Esophagus squamous epithelium (tissue), 4 donors: ENCODE data around the gene SOX6.

ENCODE experiments used
- POLR2A ChIP-seq, 4 donors: fragments of 450-650 bp; IDR thresholded peaks; one replicate each; pipeline ENCODE4 v1.6.1; 2017; ENCODE audit warnings: antibody characterized with exemption in 4 of 4, mild to moderate bottlenecking in 4 of 4, moderate library complexity in 3 of 4
- TF ChIP-seq, protein P1 (sequence below), 6 experiments: fragments of 450-650 bp in 4 of 6; fragments of 200-600 bp in 2 of 6; sonication (generic) in 2 of 6; IDR thresholded peaks; one replicate each; pipeline ENCODE4 v1.5.1; 2016 to 2019; ENCODE audit warnings: antibody characterized with exemption in 6 of 6, mild to moderate bottlenecking in 4 of 6, moderate library complexity in 4 of 6

GRCh38 chr11:15991215-15991614, 365.1 kb downstream of the SOX6 start:
- TF ChIP-seq, protein P1, sequence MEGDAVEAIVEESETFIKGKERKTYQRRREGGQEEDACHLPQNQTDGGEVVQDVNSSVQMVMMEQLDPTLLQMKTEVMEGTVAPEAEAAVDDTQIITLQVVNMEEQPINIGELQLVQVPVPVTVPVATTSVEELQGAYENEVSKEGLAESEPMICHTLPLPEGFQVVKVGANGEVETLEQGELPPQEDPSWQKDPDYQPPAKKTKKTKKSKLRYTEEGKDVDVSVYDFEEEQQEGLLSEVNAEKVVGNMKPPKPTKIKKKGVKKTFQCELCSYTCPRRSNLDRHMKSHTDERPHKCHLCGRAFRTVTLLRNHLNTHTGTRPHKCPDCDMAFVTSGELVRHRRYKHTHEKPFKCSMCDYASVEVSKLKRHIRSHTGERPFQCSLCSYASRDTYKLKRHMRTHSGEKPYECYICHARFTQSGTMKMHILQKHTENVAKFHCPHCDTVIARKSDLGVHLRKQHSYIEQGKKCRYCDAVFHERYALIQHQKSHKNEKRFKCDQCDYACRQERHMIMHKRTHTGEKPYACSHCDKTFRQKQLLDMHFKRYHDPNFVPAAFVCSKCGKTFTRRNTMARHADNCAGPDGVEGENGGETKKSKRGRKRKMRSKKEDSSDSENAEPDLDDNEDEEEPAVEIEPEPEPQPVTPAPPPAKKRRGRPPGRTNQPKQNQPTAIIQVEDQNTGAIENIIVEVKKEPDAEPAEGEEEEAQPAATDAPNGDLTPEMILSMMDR (IDR thresholded peaks at IDR 0.05), result no peak
- no peak for TF ChIP-seq POLR2A (IDR thresholded peaks at IDR 0.05)
